Measurements from ENCODE around the gene OGFR.

DNA sequence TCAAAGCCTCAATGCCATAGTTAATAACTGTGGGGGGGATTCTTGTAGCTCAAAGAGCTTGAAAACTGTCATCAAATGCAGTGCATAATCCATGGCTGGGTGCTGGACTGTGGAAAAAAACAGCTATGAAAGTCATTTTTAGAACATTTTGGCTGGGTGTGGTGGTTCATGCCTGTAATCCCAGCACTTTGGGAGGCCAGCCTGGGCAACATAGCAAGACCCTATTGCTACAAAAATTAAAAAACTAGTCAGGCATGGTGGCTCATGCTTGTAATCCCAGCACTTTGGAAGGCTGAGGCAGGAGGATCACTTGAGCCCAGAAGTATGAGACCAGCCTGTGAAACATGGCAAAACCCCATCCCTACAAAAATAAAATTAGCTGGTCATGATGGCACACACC is 44.8 kb downstream of the OGFR start:
- TF ChIP-seq, protein P1, sequence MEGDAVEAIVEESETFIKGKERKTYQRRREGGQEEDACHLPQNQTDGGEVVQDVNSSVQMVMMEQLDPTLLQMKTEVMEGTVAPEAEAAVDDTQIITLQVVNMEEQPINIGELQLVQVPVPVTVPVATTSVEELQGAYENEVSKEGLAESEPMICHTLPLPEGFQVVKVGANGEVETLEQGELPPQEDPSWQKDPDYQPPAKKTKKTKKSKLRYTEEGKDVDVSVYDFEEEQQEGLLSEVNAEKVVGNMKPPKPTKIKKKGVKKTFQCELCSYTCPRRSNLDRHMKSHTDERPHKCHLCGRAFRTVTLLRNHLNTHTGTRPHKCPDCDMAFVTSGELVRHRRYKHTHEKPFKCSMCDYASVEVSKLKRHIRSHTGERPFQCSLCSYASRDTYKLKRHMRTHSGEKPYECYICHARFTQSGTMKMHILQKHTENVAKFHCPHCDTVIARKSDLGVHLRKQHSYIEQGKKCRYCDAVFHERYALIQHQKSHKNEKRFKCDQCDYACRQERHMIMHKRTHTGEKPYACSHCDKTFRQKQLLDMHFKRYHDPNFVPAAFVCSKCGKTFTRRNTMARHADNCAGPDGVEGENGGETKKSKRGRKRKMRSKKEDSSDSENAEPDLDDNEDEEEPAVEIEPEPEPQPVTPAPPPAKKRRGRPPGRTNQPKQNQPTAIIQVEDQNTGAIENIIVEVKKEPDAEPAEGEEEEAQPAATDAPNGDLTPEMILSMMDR (IDR thresholded peaks at IDR 0.05): no peak
- TF ChIP-seq POLR2A (IDR thresholded peaks at IDR 0.05): no peak

Data from Peyer's patch (tissue), 4 donors.